ENCODE results near the gene TMEM225B.

Gene TMEM225B

GRCh38 chr7:99562832-99563231 is 35.2 kb upstream of the TMEM225B start (continued):
- TF ChIP-seq ZNF518A (tag by site-specific recombination; conservative IDR thresholded peaks at IDR 0.05; ENCODE audit: low read depth) (no peak; the same call in 1 of the 2 replicates), ZNF658 (tag by site-specific recombination; IDR thresholded peaks at IDR 0.05) (no peak), ZNF670 (tag by site-specific recombination; IDR thresholded peaks at IDR 0.05; ENCODE audit: low read depth) (no peak), OVOL3 (tag by site-specific recombination; IDR thresholded peaks at IDR 0.05) (no peak), ZNF530 (tag by site-specific recombination; IDR thresholded peaks at IDR 0.05; ENCODE audit: low read depth) (no peak), ZFHX2 (tag by site-specific recombination; conservative IDR thresholded peaks at IDR 0.05) (peak; percentile 49), ZSCAN4 (tag by site-specific recombination; IDR thresholded peaks at IDR 0.05) (no peak), MYNN (tag by site-specific recombination; IDR thresholded peaks at IDR 0.05; ENCODE audit: borderline replicate concordance) (no peak), WT1 (tag by site-specific recombination; IDR thresholded peaks at IDR 0.05) (no peak), BCL11A (tag by site-specific recombination; IDR thresholded peaks at IDR 0.05; ENCODE audit: low read depth) (no peak), ATF2 (tag by site-specific recombination; IDR thresholded peaks at IDR 0.05; ENCODE audit: low read depth) (no peak), HOXA7 (CRISPR knock-in tag; IDR thresholded peaks at IDR 0.05; ENCODE audit: borderline replicate concordance) (no peak), ZNF580 (tag by site-specific recombination; IDR thresholded peaks at IDR 0.05) (no peak), ZNF654 (tag by site-specific recombination; IDR thresholded peaks at IDR 0.05; ENCODE audit: low read depth) (no peak), ZNF596 (tag by site-specific recombination; IDR thresholded peaks at IDR 0.05) (no peak), GLI4 (tag by site-specific recombination; IDR thresholded peaks at IDR 0.05) (no peak), ZNF707 (tag by site-specific recombination; IDR thresholded peaks at IDR 0.05) (no peak), HIC1 (tag by site-specific recombination; IDR thresholded peaks at IDR 0.05) (peak; percentile 89; the same call in 1 of the 2 replicates), ZNF777 (tag by site-specific recombination; IDR thresholded peaks at IDR 0.05; ENCODE audit: borderline replicate concordance) (no peak)

Data from HEK293 (cell line).